GM13976 (cell line): ENCODE measurements around the gene ST3GAL2.

ENCODE experiments used
- DNase-seq: peaks from one replicate; pipeline ENCODE4 v3.0.0; 2012; ENCODE audit warnings: low spot score
- in situ Hi-C: fragments of 300-500 bp; cut with MboI; formaldehyde crosslinking; loops from one replicate; pipeline ENCODE4 v1.12.0; 2022; ENCODE audit warnings: low sequenced_read_pairs, mixed read lengths, inconsistent platforms; ENCODE audit not compliant: unreplicated experiment
- TF ChIP-seq, protein P1 (sequence below): IDR thresholded peaks from 2 replicates; pipeline ENCODE4 v1.5.1; 2012; ENCODE audit warnings: borderline replicate concordance, mild to moderate bottlenecking; ENCODE audit not compliant: insufficient read depth; ENCODE audit errors: extremely low read depth, missing control alignments, control extremely low read depth

Gene ST3GAL2

DNA sequence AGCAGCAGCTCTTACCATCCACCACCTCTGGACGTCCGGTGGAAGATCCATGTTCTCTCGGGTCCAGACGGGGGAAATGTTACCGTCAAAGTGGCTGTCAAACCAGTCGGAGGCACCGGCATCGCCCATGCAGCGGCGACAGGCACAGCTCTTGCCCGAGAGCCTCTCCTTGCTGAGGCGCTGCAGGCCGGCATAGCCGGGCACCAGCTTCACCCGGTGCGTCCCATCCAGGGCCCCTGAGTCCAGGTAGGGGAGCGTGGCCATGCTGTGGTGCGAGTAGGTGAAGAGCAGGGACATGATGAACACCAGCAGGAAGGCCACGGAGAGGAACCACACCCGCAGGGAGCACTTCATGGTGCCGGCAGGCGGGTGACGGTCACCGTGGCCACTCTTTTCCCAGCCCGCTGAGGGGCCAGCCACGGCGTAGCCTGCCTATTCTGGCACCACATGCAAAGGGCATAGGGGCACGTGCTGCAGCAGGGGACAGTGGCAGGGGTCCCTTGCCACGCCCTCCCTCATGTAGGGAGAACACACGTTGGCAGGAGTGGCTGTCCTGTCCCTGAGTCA lies 40.6 kb downstream of the ST3GAL2 start:
- TF ChIP-seq, protein P1, sequence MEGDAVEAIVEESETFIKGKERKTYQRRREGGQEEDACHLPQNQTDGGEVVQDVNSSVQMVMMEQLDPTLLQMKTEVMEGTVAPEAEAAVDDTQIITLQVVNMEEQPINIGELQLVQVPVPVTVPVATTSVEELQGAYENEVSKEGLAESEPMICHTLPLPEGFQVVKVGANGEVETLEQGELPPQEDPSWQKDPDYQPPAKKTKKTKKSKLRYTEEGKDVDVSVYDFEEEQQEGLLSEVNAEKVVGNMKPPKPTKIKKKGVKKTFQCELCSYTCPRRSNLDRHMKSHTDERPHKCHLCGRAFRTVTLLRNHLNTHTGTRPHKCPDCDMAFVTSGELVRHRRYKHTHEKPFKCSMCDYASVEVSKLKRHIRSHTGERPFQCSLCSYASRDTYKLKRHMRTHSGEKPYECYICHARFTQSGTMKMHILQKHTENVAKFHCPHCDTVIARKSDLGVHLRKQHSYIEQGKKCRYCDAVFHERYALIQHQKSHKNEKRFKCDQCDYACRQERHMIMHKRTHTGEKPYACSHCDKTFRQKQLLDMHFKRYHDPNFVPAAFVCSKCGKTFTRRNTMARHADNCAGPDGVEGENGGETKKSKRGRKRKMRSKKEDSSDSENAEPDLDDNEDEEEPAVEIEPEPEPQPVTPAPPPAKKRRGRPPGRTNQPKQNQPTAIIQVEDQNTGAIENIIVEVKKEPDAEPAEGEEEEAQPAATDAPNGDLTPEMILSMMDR, result no peak
- in situ Hi-C loops, result no loop called here
- DNase-seq, result no peak

DNA sequence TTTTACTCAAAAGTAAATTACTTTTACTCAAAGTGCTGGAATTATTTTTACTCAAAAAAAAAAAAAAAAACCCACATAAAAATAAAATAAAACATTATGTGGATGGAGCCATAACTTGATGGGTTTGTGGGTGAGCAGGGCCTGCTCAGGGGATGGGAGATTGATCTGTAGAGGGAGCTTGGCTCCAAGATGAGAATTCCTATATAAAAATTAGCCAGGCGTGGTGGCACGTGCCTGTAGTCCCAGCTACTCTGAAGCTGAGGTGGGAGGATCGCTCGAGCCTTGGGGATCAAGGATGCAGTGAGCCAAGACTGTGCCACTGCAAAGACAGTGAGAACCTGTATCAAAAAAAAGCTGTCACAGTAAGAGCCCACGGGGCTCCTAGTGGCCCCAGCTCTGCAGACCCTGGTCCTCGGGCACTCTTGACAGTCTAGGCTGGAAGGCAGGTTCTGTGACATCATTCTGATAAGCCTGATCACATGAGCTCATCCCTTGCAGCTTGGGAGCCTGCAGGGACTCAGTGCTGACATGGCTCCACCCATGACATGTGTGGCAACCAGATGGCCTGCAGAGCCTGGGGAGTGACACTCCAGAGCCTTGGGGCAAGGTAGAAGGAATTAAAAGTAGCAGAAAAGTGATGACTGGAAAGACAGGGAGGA lies 42.5 kb downstream of the ST3GAL2 start:
- DNase-seq, result no peak
- TF ChIP-seq, protein P1, result no peak
- in situ Hi-C loops, result no loop called here

DNA sequence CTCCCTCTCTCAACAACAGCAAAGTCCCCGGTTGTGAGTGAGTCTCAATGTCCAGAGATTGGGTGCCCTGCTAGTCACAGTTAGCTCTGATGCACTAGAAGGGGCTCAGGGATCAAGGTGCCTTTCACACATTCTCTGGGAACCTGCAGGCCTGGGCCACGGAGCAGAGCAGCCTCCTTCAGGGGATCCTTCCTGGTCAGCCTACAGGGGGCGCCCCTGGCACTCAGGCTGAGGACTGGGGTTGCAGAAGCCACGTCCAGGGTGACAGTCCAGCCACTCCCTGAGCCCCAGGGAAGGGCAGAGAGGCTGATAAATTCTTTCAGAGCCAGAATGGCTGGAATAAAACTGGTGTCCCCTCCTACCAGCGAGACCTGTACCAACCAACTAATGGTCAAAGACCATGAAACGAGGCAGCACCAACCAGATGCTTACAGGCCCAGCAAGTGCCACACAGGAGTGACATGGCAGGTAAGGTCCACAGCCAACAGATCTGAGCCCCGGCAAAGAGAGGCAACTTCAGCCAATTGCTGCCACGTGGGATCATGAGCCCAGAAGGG lies 43.5 kb downstream of the ST3GAL2 start:
- in situ Hi-C loops, result no loop called here
- peak; percentile 85 for DNase-seq
- TF ChIP-seq, protein P1, result peak; percentile 76

DNA sequence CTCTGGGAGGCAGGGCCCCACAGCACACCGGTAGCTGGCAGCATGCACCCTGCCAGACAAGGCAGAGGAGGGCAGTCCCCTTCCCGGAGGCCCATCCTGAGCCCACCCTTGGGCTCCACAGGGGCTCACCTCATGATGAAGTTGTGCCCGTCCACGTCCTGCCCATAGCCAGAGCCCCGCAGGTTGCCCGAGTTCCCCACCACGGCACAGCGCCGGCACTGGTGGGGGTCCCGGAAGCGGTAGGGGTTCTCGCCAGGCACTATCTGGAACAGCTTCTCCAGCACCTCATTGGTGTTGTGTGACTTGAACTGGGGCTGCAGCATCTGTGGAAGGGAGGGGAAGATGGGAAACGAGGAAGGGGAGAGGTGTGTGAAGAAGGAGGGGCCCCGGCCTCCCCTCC lies 44.0 kb downstream of the ST3GAL2 start:
- in situ Hi-C loops, result no loop called here
- no peak for DNase-seq

DNA sequence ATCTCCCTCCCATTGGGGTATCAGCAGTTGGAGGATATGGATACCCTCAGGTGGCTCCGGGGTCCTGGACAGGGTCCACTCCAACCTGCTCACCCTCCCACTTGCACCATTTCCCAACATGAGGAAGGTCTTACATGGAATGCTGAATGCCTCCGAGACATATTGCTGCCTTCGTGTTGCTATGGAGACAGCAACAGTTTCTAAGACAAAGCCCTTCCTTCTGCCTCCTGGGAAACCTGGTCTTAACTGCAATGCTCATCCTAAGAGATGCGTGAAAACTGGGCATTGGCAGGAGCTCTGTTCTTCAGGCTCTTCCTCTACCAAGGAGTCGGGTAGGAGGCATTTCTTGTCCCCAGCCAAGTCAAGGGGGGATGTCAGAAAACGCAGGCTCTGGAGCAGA lies 45.2 kb downstream of the ST3GAL2 start:
- in situ Hi-C loops, result no loop called here
- TF ChIP-seq, protein P1, result no peak
- DNase-seq, result no peak

More for the DNA sequence above, 44.0 kb downstream of the ST3GAL2 start:
- TF ChIP-seq, protein P1, result no peak

DNA sequence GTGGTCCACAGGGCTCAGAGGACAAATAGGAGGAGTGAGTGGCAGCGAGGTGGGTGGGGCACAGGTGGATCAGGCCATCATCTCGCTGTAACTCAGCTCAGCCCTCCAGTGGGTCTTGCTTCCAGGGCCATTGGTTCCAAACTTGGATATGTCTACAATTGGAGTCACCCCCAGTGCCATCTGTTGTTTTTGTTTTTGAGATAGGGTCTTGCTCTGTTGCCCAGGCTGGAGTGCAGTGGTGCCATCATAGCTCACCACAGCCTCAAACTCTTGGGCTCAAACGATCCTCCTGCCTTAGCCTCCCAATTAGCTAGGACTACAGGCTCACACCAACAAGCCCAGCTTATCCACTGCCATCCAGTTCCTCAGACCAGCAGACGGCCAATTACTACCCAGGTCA lies 46.3 kb downstream of the ST3GAL2 start:
- TF ChIP-seq, protein P1, result no peak
- in situ Hi-C loops, result no loop called here

More for the DNA sequence above, 46.3 kb downstream of the ST3GAL2 start:
- DNase-seq, result no peak
